Thyroid gland (tissue), 4 donors: ENCODE measurements around the gene SYNJ1.
"Not testable (repeated sequence)": the region's sequence is repeated elsewhere in the genome, so short reads cannot be mapped to it uniquely, and the experiment has no call there.

Experiments
- POLR2A ChIP-seq, 2 donors: fragments of 450-650 bp; IDR thresholded peaks; one replicate each; pipeline ENCODE4 v1.6.1; 2017; ENCODE audit warnings: antibody characterized with exemption in 2 of 2, mild to moderate bottlenecking in 2 of 2, moderate library complexity in 1 of 2
- TF ChIP-seq, protein P1 (sequence below), 6 experiments: fragments of 200-600 bp in 3 of 6; fragments of 450-650 bp in 3 of 6; sonication (generic) in 3 of 6; IDR thresholded peaks; one replicate each; pipeline ENCODE4 v1.5.1; 2016 to 2019; ENCODE audit warnings: antibody characterized with exemption in 6 of 6, mild to moderate bottlenecking in 2 of 6, inconsistent platforms in 1 of 6, moderate library complexity in 1 of 6

DNA sequence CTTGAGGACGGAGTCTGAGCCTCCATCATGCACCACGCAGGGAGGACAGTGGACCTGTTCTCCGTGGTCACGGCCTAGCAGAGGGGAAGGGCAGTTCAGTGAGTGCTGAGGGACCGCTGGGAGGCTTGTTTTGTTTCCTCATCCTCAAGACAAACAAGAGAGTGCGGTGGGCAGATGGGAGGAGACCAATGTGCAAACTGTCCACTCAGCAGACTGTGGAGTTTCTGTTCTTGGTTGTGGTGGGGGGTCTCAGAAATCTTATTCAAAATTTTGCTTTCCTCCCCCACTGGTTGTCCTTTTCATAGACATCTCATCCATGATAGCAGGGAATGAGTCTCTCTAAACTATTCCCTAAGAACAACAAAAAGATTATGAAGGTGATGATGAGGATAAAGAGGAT lies 109.6 kb downstream of the SYNJ1 start:
- TF ChIP-seq, protein P1, sequence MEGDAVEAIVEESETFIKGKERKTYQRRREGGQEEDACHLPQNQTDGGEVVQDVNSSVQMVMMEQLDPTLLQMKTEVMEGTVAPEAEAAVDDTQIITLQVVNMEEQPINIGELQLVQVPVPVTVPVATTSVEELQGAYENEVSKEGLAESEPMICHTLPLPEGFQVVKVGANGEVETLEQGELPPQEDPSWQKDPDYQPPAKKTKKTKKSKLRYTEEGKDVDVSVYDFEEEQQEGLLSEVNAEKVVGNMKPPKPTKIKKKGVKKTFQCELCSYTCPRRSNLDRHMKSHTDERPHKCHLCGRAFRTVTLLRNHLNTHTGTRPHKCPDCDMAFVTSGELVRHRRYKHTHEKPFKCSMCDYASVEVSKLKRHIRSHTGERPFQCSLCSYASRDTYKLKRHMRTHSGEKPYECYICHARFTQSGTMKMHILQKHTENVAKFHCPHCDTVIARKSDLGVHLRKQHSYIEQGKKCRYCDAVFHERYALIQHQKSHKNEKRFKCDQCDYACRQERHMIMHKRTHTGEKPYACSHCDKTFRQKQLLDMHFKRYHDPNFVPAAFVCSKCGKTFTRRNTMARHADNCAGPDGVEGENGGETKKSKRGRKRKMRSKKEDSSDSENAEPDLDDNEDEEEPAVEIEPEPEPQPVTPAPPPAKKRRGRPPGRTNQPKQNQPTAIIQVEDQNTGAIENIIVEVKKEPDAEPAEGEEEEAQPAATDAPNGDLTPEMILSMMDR (IDR thresholded peaks at IDR 0.05), result not testable (repeated sequence)
- TF ChIP-seq POLR2A (IDR thresholded peaks at IDR 0.05), result not testable (repeated sequence)
